Measurements from ENCODE around the gene FCHO2.

Gene FCHO2

DNA sequence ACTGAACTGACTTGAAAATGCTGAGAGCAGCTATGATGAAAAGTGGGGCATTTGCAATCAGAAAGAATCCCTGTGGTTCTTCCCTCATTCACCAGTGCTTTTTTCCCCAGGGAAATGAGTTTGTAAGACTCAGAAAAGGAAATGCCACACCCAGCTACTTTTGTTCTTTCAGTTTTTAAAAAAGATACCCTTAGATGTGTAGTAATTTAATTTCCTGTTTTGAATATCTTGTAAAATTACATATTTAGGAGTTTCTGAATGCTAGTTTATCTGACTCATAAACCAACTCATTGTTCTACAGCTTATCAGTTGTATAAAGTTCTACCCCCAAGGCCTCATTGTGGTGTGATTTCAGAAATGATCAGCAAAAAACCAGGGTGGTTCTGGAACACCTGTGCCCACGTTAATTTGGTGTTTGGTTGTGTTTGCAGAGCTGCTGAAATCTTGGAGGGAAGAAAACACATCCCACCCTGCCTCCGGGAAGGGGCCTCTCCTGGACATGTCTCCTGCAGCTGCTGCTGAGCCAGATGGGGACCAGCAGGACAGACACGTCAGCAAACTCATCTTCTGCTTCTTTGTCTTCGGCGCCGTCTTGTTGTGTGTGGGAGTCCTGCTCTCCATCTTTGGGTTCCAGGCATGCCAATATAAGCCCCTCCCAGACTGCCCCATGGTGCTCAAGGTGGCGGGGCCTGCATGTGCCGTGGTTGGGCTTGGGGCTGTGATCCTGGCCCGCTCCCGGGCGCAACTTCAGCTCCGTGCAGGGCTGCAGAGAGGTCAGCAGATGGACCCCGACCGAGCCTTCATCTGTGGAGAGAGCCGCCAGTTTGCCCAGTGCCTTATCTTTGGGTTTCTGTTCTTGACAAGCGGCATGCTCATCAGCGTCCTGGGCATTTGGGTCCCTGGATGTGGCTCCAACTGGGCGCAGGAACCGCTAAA is 167.3 kb downstream of the FCHO2 start:
- 0 out of 2 replicates have a peak, but pooled peaks cover 4% of the 10 kb centered on the region for H3K27me3 ChIP-seq (ENCODE audit: control insufficient read depth, low read length)

DNA sequence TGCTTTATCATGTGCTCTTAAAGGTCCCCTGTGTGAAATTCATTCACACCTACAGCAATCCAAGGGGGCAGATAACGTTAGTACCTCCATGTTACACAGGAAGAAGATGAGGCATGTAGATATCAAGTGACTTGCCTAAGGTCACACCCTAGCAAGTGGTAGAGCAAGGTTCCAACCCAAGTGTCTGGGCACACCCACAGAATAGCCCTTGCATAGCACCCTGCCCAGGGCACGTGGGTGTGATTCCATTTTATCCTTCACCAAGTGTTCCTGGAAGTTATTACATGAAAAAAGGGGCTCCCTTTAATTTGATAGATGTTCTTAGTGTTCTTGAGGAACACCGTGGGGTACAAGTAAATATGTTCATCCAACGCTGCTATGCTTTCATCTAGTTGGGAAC is 169.4 kb downstream of the FCHO2 start:
- Histone ChIP-seq H3K4me2 (ENCODE audit: low read length) (no peak overlapping the region), H3K9me2 (replicated peaks; ENCODE audit: control insufficient read depth, low read length) (no peaks in the 10 kb centered on the region), H3K4me3 (ENCODE audit: low read length) (no peak overlapping the region), H3F3A (ENCODE audit: control insufficient read depth, insufficient read depth) (no peaks in the 10 kb centered on the region), H3K9me3 (ENCODE audit: control insufficient read depth, insufficient read depth, low read length) (no peaks in the 10 kb centered on the region), H3K4me1 (ENCODE audit: control insufficient read depth, low read length) (peaks cover 31% of the 10 kb centered on the region), H3K27me3 (ENCODE audit: control insufficient read depth, low read length) (0 out of 2 replicates have a peak, but pooled peaks cover 4% of the 10 kb centered on the region), H3K27ac (ENCODE audit: low read depth, low read length) (no peak overlapping the region), H3K79me2 (ENCODE audit: control insufficient read depth, low read length) (no peaks in the 10 kb centered on the region), H3K36me3 (ENCODE audit: control insufficient read depth, low read length) (no peaks in the 10 kb centered on the region), H4K20me1 (ENCODE audit: control insufficient read depth, insufficient read depth, low read depth, low read length) (no peaks in the 10 kb centered on the region)
- no peak for TF ChIP-seq EZH2phosphoT487 (IDR thresholded peaks at IDR 0.05; ENCODE audit: borderline replicate concordance, low read length)
- TF ChIP-seq, protein P1, sequence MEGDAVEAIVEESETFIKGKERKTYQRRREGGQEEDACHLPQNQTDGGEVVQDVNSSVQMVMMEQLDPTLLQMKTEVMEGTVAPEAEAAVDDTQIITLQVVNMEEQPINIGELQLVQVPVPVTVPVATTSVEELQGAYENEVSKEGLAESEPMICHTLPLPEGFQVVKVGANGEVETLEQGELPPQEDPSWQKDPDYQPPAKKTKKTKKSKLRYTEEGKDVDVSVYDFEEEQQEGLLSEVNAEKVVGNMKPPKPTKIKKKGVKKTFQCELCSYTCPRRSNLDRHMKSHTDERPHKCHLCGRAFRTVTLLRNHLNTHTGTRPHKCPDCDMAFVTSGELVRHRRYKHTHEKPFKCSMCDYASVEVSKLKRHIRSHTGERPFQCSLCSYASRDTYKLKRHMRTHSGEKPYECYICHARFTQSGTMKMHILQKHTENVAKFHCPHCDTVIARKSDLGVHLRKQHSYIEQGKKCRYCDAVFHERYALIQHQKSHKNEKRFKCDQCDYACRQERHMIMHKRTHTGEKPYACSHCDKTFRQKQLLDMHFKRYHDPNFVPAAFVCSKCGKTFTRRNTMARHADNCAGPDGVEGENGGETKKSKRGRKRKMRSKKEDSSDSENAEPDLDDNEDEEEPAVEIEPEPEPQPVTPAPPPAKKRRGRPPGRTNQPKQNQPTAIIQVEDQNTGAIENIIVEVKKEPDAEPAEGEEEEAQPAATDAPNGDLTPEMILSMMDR (IDR thresholded peaks at IDR 0.05; ENCODE audit: low read depth, low read length, poor library complexity, severe bottlenecking) = no peak

More for the DNA sequence above, 167.3 kb downstream of the FCHO2 start:
- H3K27ac ChIP-seq (ENCODE audit: low read depth, low read length) = no peak overlapping the region
- peak overlapping the region; percentile 24 for H3K4me2 ChIP-seq (ENCODE audit: low read length)
- no peaks in the 10 kb centered on the region for H4K20me1 ChIP-seq (ENCODE audit: control insufficient read depth, insufficient read depth, low read depth, low read length)
- no peaks in the 10 kb centered on the region for H3K79me2 ChIP-seq (ENCODE audit: control insufficient read depth, low read length)
- H3K9me3 ChIP-seq (ENCODE audit: control insufficient read depth, insufficient read depth, low read length) = no peaks in the 10 kb centered on the region
- no peak overlapping the region for H3K4me3 ChIP-seq (ENCODE audit: low read length)
- H3K9me2 ChIP-seq (replicated peaks; ENCODE audit: control insufficient read depth, low read length) = no peaks in the 10 kb centered on the region
- no peaks in the 10 kb centered on the region for H3K36me3 ChIP-seq (ENCODE audit: control insufficient read depth, low read length)
- peaks cover 37% of the 10 kb centered on the region for H3K4me1 ChIP-seq (ENCODE audit: control insufficient read depth, low read length)
- H3F3A ChIP-seq (ENCODE audit: control insufficient read depth, insufficient read depth) = no peaks in the 10 kb centered on the region
- TF ChIP-seq EZH2phosphoT487 (IDR thresholded peaks at IDR 0.05; ENCODE audit: borderline replicate concordance, low read length) = no peak
- TF ChIP-seq, protein P1 (IDR thresholded peaks at IDR 0.05; ENCODE audit: low read depth, low read length, poor library complexity, severe bottlenecking) = no peak

DNA sequence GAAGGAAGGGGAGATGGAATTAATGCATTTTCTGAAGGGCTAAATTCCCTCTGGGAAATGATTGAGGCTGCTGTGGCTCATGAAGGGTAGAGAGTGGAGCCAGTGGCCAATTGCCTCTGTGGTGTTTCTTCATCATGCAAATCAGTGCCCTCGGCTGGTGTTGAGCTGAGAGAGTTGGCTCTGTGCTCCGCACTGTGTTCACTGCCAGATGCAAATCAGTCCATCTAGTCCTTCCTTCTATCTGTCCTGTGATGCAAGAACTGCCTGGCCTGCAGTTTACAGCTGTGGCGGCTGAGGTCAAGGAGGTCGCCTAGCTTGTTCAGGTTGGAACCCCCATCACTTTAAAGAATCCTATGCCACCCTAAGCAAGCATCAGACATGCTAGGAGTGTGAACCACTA is 170.5 kb downstream of the FCHO2 start:
- Histone ChIP-seq H3K79me2 (ENCODE audit: control insufficient read depth, low read length) (no peaks in the 10 kb centered on the region), H3K36me3 (ENCODE audit: control insufficient read depth, low read length) (no peaks in the 10 kb centered on the region), H4K20me1 (ENCODE audit: control insufficient read depth, insufficient read depth, low read depth, low read length) (no peaks in the 10 kb centered on the region), H3K27ac (ENCODE audit: low read depth, low read length) (peak overlapping the region; percentile 49), H3K4me3 (ENCODE audit: low read length) (peak overlapping the region; percentile 43), H3F3A (ENCODE audit: control insufficient read depth, insufficient read depth) (no peaks in the 10 kb centered on the region), H3K27me3 (ENCODE audit: control insufficient read depth, low read length) (no peaks in the 10 kb centered on the region), H3K9me2 (replicated peaks; ENCODE audit: control insufficient read depth, low read length) (no peaks in the 10 kb centered on the region), H3K9me3 (ENCODE audit: control insufficient read depth, insufficient read depth, low read length) (no peaks in the 10 kb centered on the region), H3K4me2 (ENCODE audit: low read length) (peak overlapping the region; percentile 48), H3K4me1 (ENCODE audit: control insufficient read depth, low read length) (peaks cover 31% of the 10 kb centered on the region)
- TF ChIP-seq, protein P1 (IDR thresholded peaks at IDR 0.05; ENCODE audit: low read depth, low read length, poor library complexity, severe bottlenecking) = no peak
- TF ChIP-seq EZH2phosphoT487 (IDR thresholded peaks at IDR 0.05; ENCODE audit: borderline replicate concordance, low read length) = no peak

Data from DOHH2 (cell line).